Measurements from ENCODE around the gene MOGAT2. TPM values are rescaled to one million over a fixed set of nuclear protein-coding genes. Genes with fewer than 3 reads are reported as not detected.

MOGAT2 gene
- polyA plus RNA-seq, 1 of the 3 experiments (the other 2 are of a cell fraction), result 0.03 TPM

DNA sequence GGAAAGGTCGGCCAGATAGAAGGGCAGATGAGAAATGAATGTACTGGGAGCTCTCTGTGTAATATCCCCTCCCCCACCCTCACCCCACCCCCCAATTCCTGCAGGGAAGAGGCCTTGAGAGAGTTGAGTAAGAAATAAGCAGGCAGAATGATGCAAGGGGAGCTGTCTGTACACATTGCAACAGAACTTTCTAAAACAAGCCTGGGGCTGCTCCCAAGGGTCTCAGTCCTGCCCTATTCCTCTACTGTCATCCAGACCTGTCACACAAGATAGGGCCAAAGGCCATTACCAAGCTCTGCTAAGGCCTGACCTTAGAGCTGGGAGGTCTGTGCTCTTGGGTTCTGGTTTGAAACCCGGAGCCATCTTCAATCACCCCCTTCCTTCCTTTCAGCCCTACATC is 45.2 kb downstream of the MOGAT2 start (continued):
- TF ChIP-seq MXI1 (IDR thresholded peaks at IDR 0.05; ENCODE audit: low read depth, low read length), result no peak
- TF ChIP-seq POLR2AphosphoS5 (IDR thresholded peaks at IDR 0.05; ENCODE audit: low read depth, low read length), result no peak
- no peak for TF ChIP-seq EZH2phosphoT487 (IDR thresholded peaks at IDR 0.05; ENCODE audit: borderline replicate concordance, low read depth)
- TF ChIP-seq SMC3 (IDR thresholded peaks at IDR 0.05; ENCODE audit: low read depth, low read length), result no peak
- TF ChIP-seq RFX5 (IDR thresholded peaks at IDR 0.05; ENCODE audit: low read length), result no peak
- TF ChIP-seq CHD2 (IDR thresholded peaks at IDR 0.05; ENCODE audit: low read length, partially characterized antibody), result no peak
- TF ChIP-seq, protein P1, sequence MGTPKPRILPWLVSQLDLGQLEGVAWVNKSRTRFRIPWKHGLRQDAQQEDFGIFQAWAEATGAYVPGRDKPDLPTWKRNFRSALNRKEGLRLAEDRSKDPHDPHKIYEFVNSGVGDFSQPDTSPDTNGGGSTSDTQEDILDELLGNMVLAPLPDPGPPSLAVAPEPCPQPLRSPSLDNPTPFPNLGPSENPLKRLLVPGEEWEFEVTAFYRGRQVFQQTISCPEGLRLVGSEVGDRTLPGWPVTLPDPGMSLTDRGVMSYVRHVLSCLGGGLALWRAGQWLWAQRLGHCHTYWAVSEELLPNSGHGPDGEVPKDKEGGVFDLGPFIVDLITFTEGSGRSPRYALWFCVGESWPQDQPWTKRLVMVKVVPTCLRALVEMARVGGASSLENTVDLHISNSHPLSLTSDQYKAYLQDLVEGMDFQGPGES (IDR thresholded peaks at IDR 0.05; ENCODE audit: low read depth, low read length), result no peak
- no peak for TF ChIP-seq RAD21 (IDR thresholded peaks at IDR 0.05; ENCODE audit: low read length)

DNA sequence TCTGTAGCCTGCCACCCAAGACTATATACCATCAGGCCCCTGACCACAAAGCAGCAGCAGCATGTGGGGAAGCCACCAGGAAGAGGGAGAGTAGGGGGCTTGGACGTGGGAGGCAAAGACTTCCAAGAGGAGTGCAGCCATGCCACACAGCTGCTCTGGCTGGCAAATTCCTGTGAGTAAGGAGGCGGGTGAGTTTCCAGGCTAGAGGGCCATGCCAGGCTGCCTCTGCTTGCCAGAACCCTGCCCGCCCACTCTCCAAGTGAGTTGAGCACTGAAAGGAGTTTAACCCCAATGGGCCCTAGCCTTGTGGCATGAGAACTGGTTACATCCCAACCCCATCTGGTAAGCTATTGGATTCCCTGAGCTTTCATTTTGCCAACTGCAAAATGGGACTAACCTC is 46.2 kb downstream of the MOGAT2 start:
- no peak overlapping the region for H3K4me2 ChIP-seq
- ChIA-PET CTCF (interaction anchor here (1.3 to 1.4 kb wide), 2 partner anchors 37 to 58 kb away, joined by 3 to 5 read pairs; no protein-coding TSS in a partner anchor), POLR2A (no interaction called here)
- DNase-seq, result no peak
- no peaks in the 10 kb centered on the region for H3K79me2 ChIP-seq (ENCODE audit: insufficient read depth)
- H3K9ac ChIP-seq, result no peak overlapping the region
- no peaks in the 10 kb centered on the region for H4K20me1 ChIP-seq (ENCODE audit: insufficient read depth)
- H3K9me2 ChIP-seq, result no peaks in the 10 kb centered on the region
- H3K4me3 ChIP-seq (ENCODE audit: low read depth in 2 of 2, low read length in 1 of 2), result no peak overlapping the region
- TF ChIP-seq MXI1 (IDR thresholded peaks at IDR 0.05; ENCODE audit: low read depth, low read length) (no peak), FOXM1 (IDR thresholded peaks at IDR 0.05; ENCODE audit: low read depth) (no peak), GABPA (IDR thresholded peaks at IDR 0.05; ENCODE audit: low read depth) (no peak), ELF1 (IDR thresholded peaks at IDR 0.05) (no peak), RXRA (IDR thresholded peaks at IDR 0.05; ENCODE audit: borderline replicate concordance, low read depth) (no peak), FOSL2 (IDR thresholded peaks at IDR 0.05; ENCODE audit: borderline replicate concordance, low read depth) (no peak), POLR2AphosphoS5 (IDR thresholded peaks at IDR 0.05; ENCODE audit: low read depth, low read length) (no peak), RAD21 (IDR thresholded peaks at IDR 0.05; ENCODE audit: low read length) (no peak), NFIC (IDR thresholded peaks at IDR 0.05; ENCODE audit: borderline replicate concordance) (no peak), MEF2A (IDR thresholded peaks at IDR 0.05; ENCODE audit: borderline replicate concordance, low read depth) (no peak), EP300 (IDR thresholded peaks at IDR 0.05; ENCODE audit: borderline replicate concordance in 1 of 2, low read depth in 1 of 2, low read length in 1 of 2) (no peak), TEAD4 (IDR thresholded peaks at IDR 0.05; ENCODE audit: borderline replicate concordance, insufficient read depth) (no peak), EZH2phosphoT487 (IDR thresholded peaks at IDR 0.05; ENCODE audit: borderline replicate concordance, low read depth) (no peak), TAF1 (IDR thresholded peaks at IDR 0.05; ENCODE audit: borderline replicate concordance, low read depth, low read length) (no peak)
- TF ChIP-seq, protein P2, sequence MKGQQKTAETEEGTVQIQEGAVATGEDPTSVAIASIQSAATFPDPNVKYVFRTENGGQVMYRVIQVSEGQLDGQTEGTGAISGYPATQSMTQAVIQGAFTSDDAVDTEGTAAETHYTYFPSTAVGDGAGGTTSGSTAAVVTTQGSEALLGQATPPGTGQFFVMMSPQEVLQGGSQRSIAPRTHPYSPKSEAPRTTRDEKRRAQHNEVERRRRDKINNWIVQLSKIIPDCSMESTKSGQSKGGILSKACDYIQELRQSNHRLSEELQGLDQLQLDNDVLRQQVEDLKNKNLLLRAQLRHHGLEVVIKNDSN (IDR thresholded peaks at IDR 0.05; ENCODE audit: borderline replicate concordance, low read depth), result no peak
- TF ChIP-seq, protein P3, sequence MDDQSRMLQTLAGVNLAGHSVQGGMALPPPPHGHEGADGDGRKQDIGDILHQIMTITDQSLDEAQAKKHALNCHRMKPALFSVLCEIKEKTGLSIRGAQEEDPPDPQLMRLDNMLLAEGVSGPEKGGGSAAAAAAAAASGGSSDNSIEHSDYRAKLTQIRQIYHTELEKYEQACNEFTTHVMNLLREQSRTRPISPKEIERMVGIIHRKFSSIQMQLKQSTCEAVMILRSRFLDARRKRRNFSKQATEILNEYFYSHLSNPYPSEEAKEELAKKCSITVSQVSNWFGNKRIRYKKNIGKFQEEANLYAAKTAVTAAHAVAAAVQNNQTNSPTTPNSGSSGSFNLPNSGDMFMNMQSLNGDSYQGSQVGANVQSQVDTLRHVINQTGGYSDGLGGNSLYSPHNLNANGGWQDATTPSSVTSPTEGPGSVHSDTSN (IDR thresholded peaks at IDR 0.05), result no peak
- TF ChIP-seq, protein P4, sequence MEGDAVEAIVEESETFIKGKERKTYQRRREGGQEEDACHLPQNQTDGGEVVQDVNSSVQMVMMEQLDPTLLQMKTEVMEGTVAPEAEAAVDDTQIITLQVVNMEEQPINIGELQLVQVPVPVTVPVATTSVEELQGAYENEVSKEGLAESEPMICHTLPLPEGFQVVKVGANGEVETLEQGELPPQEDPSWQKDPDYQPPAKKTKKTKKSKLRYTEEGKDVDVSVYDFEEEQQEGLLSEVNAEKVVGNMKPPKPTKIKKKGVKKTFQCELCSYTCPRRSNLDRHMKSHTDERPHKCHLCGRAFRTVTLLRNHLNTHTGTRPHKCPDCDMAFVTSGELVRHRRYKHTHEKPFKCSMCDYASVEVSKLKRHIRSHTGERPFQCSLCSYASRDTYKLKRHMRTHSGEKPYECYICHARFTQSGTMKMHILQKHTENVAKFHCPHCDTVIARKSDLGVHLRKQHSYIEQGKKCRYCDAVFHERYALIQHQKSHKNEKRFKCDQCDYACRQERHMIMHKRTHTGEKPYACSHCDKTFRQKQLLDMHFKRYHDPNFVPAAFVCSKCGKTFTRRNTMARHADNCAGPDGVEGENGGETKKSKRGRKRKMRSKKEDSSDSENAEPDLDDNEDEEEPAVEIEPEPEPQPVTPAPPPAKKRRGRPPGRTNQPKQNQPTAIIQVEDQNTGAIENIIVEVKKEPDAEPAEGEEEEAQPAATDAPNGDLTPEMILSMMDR (IDR thresholded peaks at IDR 0.05), result no peak
- TF ChIP-seq, protein P5, sequence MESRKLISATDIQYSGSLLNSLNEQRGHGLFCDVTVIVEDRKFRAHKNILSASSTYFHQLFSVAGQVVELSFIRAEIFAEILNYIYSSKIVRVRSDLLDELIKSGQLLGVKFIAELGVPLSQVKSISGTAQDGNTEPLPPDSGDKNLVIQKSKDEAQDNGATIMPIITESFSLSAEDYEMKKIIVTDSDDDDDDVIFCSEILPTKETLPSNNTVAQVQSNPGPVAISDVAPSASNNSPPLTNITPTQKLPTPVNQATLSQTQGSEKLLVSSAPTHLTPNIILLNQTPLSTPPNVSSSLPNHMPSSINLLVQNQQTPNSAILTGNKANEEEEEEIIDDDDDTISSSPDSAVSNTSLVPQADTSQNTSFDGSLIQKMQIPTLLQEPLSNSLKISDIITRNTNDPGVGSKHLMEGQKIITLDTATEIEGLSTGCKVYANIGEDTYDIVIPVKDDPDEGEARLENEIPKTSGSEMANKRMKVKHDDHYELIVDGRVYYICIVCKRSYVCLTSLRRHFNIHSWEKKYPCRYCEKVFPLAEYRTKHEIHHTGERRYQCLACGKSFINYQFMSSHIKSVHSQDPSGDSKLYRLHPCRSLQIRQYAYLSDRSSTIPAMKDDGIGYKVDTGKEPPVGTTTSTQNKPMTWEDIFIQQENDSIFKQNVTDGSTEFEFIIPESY (IDR thresholded peaks at IDR 0.05; ENCODE audit: borderline replicate concordance, low read depth), result no peak
- no peaks in the 10 kb centered on the region for H3F3A ChIP-seq (replicated peaks; ENCODE audit: insufficient read depth)
- no peaks in the 10 kb centered on the region for H3K36me3 ChIP-seq (replicated peaks in 1 of 2; ENCODE audit: control insufficient read depth in 1 of 2, insufficient read depth in 2 of 2, low read length in 1 of 2)
- no peaks in the 10 kb centered on the region for H3K9me3 ChIP-seq
- H3K4me1 ChIP-seq (ENCODE audit: control insufficient read depth in 1 of 2, insufficient read depth in 2 of 2, low read depth in 1 of 2, low read length in 1 of 2), result peaks cover 5 to 8% of the 10 kb centered on the region in 2 experiments; a peak in 3 of 4 replicates
- WGBS (ENCODE audit: low lambda C conversion rate), result 53% methylated on average over 2 of the region's 3 CpGs
- no peak overlapping the region for H3K27ac ChIP-seq (ENCODE audit: low read depth in 2 of 2, low read length in 1 of 2)
- peaks cover 3% of the 10 kb centered on the region for H3K27me3 ChIP-seq (ENCODE audit: insufficient read depth)
- no peak overlapping the region for H2AFZ ChIP-seq (ENCODE audit: low read depth)

All from SK-N-SH (cell line).